ENCODE measurements around the gene AMMECR1.

AMMECR1 gene

GRCh38 chrX:110321081-110321480 lies 3.2 kb upstream of the AMMECR1 start:
- in situ Hi-C loops (cut with MboI; ENCODE audit: low pct_unique_long_range_greater_than_20kb, low sequenced_read_pairs, unreplicated experiment): no loop called here
- TF ChIP-seq CTCF (IDR thresholded peaks at IDR 0.05; ENCODE audit: extremely low read depth, insufficient read depth, missing control alignments): no peak
- no peak for DNase-seq (ENCODE audit: low spot score)

GRCh38 chrX:110320381-110320987 lies 2.6 kb upstream of the AMMECR1 start:
- no peak for TF ChIP-seq CTCF (IDR thresholded peaks at IDR 0.05; ENCODE audit: extremely low read depth, insufficient read depth, missing control alignments)
- in situ Hi-C loops (cut with MboI; ENCODE audit: low pct_unique_long_range_greater_than_20kb, low sequenced_read_pairs, unreplicated experiment): no loop called here
- no peak for DNase-seq (ENCODE audit: low spot score)

- TF ChIP-seq CTCF (IDR thresholded peaks at IDR 0.05; ENCODE audit: extremely low read depth, insufficient read depth, missing control alignments): no peak
- in situ Hi-C loops (cut with MboI; ENCODE audit: low pct_unique_long_range_greater_than_20kb, low sequenced_read_pairs, unreplicated experiment): no loop called here
- DNase-seq (ENCODE audit: low spot score): no peak
Measured at GRCh38 chrX:110318664-110318968, 731 bp upstream of the AMMECR1 start.

- peak; percentile 25 for DNase-seq (ENCODE audit: low spot score)
- no peak for TF ChIP-seq CTCF (IDR thresholded peaks at IDR 0.05; ENCODE audit: extremely low read depth, insufficient read depth, missing control alignments)
- in situ Hi-C loops (cut with MboI; ENCODE audit: low pct_unique_long_range_greater_than_20kb, low sequenced_read_pairs, unreplicated experiment): no loop called here
Measured at GRCh38 chrX:110317061-110317819, 645 bp downstream of the AMMECR1 start.

GRCh38 chrX:110316351-110317060 lies 1.4 kb downstream of the AMMECR1 start:
- in situ Hi-C loops (cut with MboI; ENCODE audit: low pct_unique_long_range_greater_than_20kb, low sequenced_read_pairs, unreplicated experiment): no loop called here
- DNase-seq (ENCODE audit: low spot score): no peak
- TF ChIP-seq CTCF (IDR thresholded peaks at IDR 0.05; ENCODE audit: extremely low read depth, insufficient read depth, missing control alignments): no peak

- in situ Hi-C loops (cut with MboI; ENCODE audit: low pct_unique_long_range_greater_than_20kb, low sequenced_read_pairs, unreplicated experiment): no loop called here
- DNase-seq (ENCODE audit: low spot score): no peak
- TF ChIP-seq CTCF (IDR thresholded peaks at IDR 0.05; ENCODE audit: extremely low read depth, insufficient read depth, missing control alignments): no peak
Measured at GRCh38 chrX:110315551-110315950, 2.3 kb downstream of the AMMECR1 start.

All from GM13977 (cell line).